ENCODE results near the gene HOXC5.
A peak's percentile ranks its signal among the peaks of the same experiment; 100 is the strongest.

The HOXC5 gene

DNA sequence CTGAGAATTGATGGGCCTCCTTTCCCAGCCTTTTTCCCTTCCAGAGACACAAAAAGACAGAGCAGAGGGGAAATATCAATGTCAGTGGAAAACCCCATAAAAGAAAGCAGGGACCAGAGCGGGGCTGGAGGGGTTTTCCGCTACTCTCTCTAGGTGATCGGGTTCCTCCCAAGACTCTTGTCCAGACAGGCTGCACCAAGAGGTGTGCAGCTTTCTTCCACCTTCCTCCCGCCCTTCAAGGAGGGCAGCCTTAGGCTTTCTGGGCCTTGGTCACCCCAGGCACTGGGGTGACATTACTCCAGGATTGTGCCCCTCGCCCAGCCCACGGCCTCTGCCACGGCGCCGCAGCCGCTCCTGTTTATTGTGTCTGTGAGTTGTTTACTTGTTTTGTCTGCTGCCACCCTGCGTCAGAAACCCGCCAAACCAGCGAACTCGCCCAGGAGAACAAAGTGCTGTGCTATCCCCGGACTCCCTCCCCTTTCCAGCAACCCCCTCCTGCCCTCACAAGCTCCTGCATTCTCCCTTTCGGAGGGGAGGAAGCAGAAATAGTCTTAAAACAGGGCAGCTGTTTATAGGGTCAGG lies 11.3 kb upstream of the HOXC5 start:
- no peak for DNase-seq

DNA sequence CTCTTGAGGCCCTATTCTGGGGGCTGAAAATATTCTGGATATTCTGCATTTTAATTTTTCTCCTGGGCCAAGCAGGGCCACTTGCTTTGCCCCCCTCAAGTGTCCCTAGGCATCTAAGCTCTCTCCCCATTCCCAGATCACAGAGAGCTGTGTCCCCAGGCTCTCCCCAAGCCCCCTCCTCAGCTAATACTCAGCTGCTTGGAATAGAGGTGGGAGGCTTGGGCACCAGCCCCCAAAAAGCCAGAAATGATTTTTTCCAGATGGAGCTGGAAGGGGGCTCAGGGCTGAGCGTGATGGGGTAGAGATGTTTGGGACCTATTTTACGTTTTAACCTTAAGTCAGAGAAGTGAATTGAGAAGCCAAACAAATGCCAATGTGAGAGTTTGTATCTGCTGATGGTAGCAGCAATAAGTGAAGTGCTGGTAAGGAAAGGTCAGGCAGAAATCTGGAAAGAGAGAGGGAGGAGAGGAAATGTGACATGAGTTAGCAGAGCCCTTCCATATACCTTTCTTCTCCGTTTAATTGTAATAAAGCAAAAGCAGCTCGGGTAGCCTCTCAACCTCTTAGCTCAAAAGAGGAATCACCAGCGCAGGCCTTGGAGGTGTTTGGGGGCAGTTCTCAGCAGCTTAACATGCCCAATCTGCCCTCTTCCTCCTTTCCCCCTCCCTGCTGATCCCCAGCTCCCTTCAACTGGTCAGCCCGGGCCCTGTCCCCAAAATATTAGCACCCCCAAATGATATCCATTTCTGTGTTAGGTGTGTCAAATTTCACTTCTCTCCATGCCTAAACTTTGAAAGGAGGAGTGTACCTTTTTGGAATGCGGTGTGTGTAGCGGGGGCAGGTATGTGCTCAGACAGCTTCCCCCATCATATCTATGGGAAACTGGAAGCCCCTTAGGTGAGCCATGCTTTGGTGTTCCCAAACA lies 9.6 kb upstream of the HOXC5 start:
- no peak for DNase-seq

DNA sequence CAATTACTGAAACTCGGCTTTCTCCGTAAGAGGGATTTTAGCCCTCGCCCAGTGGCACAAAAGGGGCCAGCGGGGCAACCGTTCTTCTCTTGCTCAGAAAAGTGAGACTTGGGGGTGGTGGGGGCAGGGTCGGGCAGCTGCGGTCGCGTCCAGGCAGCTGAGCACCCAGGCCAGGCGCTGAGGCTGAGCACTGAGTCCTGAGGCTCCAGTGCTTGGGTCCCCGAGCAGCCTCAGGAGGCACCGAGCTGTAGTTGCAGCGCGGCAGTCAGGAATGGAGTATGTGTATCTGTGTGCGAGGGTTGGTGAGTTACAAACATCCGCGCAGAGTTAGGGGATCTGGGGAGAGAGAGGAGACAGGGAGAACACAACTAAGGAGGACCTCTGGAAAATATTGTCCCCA lies 8.7 kb upstream of the HOXC5 start:
- no peak for DNase-seq

DNA sequence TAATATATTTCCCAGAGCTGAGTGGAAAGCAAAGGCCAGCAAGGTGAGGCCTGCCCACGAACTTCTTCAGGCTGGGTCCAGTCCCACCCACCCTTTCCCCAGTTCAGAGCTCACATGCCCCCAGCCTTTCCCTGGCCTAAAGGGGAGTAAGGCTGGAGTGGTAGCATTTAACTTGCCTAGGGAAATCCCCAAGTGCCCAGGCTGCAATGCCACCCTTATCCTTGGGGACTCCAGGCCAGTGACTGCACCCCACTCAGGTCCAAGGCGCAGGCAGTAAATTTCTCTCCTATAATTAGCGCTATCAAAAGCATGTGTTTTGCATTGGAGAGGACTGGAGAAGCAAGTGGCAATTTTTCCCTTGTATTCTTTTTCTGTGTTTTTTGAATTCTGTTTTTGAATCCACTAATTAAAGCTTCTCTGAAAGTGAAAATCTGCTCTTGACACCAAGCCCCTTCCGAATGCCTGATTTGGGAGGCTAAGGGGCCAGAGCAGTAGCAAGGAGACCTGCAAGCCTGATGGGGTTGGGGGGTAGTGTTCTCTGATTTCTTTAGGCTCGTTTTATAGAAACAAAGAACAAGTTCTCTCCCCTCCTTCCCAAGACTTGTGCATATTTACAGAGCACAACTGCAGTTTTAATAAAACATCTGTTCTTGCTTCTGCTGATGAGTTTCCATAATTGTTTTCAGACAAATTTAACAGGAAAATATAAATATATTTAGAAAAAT lies 8.1 kb upstream of the HOXC5 start:
- DNase-seq, result no peak

DNA sequence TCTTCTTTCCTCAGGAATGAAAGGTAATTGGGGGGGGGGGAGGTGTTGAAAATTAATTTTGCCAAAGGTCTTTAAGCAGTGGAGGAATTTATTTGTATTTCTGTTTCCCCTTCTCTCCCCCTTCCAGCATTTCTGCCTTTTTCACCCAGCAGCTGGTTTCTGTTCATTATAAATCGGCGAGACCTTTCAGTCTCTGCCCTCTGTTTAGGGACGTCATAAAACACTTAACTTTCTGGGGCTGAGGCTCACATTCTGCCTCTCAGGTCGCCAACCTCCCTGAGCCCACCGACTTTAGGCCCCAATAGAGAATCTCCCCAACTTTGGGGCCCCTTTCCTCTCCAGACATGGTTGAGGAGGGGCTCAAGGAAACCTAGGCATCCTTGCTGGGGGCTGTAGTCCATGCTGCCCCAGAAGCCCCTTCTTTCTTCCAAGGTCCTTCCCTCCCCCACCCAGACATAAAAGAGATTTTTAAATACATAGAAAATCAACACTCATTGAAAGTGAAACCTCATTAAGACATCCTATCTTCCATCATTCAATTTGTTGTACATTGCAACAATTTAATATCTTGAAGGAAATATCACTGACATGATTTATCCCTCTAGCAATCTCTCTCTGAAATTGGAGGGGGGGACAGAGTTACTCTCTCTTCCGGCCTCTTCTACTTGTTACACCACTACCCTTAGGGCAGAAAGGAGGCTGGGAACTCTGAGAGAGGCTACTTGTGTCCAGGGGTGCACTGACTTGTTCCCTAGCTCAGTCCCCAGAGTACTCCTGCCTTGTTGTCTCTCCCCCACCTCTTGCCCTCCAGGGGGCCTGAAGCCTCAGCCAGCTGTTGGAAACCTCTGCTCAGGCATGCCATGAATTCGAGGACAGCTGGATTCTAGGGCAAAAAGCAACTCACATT lies 7.1 kb upstream of the HOXC5 start:
- peak; percentile 44 for DNase-seq

DNA sequence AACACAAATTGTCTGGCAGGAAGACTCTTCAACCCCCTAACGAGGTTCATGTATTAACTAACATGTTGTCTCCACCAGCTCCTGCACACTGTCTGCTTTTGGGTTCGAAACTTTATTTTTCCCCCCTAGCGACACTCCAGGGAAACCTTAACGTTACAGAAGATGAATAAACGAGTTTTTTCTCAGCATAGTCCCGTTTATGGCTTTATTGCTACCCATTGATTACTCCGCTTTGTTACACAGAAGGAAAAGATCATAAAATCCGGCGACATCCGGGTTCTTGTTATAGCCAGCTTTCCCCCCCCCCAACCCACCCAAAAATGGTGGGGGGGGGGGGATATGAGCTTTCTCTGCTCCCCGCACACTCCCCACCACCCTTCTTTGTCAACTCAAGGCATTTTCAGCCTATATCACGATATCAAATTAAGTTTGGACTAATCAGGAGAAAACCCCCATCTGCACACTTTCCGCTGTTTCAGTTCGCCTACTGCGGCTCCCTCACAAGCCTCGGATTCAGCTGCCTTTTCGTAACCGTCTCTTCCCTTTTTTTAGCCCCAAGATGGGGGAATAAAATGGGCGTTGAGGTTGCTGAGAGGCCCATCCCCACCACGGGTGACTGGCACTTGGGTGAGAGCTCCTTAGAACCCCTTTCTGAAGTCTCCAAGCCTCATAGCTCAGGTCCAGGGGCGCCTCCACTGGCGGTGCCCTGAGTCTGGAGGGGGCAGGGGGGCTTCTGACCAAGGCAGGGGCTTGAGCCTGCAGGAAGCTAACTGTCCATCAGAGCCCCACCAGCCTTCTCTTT lies 6.0 kb upstream of the HOXC5 start:
- no peak for DNase-seq

DNA sequence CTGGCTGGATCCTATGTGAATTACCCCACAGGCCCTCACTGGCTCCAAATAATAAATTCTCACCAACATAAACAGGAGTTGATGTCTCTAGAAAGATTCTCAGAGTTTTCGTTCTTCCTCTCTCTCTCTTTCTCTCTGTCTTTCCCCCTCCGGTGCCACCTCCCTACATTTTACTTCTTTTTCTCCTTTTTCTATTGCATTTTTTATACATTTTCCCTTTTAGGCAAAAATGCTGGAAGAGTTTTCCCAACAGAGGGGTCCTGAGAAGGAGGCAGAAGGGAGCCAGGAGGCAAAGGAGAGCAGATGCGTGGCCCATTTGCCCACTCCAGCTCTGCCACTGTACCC lies 5.4 kb upstream of the HOXC5 start:
- DNase-seq, result no peak

DNA sequence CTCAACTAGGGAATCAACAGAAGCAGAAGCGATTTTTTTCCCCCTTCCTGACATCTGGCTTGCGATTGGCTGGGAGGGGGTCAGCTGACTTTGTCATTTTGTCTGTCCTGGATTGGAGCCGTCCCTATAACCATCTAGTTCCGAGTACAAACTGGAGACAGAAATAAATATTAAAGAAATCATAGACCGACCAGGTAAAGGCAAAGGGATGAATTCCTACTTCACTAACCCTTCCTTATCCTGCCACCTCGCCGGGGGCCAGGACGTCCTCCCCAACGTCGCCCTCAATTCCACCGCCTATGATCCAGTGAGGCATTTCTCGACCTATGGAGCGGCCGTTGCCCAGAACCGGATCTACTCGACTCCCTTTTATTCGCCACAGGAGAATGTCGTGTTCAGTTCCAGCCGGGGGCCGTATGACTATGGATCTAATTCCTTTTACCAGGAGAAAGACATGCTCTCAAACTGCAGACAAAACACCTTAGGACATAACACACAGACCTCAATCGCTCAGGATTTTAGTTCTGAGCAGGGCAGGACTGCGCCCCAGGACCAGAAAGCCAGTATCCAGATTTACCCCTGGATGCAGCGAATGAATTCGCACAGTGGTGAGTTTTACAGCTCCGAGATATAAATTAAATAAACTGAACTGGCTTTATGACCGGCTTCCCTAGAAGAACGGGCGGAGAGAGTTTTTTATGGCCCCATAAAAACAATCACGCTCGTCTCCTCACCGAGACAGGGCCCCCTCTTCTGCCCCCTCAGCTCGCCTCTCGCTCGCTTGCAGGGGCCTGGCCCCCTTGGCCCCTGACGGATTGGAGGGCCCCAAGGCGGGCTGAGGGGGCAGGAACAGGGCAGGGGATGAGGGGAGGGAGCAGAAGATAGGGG lies 4.3 kb upstream of the HOXC5 start, which contains the start of gene HOXC6:
Gene HOXC6 (plus strand): TSS at position 127 of the 888 bp plus-strand sequence. CDS start 82 bp downstream, at position 209.
- peak; percentile 75 for DNase-seq

DNA sequence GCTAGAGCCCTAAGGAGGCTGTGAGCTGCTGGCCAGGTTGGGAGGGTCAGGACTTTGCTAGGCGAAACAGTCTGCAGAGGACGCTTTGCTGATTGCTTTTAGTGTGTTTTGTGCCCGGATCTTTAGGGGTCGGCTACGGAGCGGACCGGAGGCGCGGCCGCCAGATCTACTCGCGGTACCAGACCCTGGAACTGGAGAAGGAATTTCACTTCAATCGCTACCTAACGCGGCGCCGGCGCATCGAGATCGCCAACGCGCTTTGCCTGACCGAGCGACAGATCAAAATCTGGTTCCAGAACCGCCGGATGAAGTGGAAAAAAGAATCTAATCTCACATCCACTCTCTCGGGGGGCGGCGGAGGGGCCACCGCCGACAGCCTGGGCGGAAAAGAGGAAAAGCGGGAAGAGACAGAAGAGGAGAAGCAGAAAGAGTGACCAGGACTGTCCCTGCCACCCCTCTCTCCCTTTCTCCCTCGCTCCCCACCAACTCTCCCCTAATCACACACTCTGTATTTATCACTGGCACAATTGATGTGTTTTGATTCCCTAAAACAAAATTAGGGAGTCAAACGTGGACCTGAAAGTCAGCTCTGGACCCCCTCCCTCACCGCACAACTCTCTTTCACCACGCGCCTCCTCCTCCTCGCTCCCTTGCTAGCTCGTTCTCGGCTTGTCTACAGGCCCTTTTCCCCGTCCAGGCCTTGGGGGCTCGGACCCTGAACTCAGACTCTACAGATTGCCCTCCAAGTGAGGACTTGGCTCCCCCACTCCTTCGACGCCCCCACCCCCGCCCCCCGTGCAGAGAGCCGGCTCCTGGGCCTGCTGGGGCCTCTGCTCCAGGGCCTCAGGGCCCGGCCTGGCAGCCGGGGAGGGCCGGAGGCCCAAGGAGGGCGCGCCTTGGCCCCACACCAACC lies 3.1 kb upstream of the HOXC5 start:
- peak; percentile 35 for DNase-seq

DNA sequence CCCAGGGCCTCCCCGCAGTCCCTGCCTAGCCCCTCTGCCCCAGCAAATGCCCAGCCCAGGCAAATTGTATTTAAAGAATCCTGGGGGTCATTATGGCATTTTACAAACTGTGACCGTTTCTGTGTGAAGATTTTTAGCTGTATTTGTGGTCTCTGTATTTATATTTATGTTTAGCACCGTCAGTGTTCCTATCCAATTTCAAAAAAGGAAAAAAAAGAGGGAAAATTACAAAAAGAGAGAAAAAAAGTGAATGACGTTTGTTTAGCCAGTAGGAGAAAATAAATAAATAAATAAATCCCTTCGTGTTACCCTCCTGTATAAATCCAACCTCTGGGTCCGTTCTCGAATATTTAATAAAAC lies 2.4 kb upstream of the HOXC5 start:
- DNase-seq, result no peak

DNA sequence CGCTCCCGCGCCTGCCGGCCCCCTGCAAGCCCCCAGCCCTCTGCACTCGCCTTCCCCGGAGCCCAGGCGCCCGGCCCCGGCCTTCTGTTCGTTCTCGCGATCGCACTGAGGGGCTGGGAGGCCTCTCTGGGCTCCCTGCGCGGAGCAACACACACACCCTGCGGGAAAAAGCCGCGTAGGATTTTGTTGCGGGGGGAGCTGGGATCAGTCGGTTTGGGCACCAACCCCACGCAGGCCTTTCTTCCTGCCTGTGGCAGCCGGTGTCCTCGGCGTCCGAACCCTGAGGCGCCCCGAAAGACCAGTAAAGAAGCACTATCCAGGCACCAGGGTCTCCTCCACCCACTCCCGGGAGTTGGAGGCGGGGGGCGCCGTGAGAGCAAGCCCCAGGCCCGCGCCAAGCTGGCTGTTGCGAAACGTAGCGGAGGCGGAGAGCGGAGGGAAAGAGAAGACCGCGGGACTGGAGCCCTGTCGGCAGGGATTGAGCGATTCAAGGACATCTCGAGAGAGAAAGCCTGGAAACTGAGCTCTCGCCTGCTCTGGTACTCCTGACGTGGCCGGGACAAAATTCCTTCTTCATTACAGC lies 1.9 kb upstream of the HOXC5 start:
- DNase-seq, result peak; percentile 75

DNA sequence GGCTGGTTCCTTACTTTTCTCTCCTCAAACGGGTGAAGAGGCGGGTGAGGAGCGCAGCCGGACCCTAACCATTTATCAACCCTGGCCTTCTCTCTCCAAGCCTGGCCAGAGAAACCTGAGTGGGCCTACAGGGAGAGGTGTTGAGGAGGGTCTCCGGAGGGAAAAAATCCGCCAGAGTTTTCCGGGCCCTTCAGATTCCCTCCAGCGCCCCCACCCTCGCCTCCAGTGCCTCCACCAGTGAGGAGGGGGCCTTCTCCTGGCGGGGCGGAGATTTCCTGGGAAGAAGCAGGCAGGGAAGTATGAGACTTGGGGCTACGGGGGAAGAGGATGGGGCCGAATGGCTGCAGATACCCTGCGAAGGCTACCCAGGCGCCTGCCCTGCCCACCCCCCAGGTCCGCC lies 1.4 kb upstream of the HOXC5 start:
- no peak for DNase-seq

DNA sequence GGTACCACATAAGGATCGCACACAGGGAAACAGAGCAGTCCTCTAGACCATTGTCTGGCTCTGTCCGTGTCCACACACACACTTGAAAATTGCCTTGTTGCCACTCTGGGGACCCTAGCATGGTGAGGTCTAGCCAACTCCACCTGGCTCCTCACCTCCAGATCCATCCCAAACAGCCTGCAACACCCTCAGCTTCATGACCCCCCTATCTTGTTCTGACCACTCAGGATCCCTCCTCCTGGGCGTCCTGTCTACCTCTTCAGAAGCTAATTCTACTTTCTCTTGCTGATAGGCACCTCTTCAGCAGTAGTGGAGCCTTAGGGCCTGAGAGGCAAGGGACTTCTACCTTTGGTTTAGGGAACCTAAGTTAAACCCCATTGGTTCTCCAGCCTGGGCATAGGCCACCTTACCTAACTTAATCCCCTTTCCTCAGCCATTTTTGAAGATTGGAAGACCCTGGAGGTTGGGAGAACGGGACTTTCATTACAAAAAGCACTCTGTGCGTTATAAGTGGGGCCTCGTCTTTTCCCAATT lies 697 bp upstream of the HOXC5 start:
- DNase-seq, result peak; percentile 27

DNA sequence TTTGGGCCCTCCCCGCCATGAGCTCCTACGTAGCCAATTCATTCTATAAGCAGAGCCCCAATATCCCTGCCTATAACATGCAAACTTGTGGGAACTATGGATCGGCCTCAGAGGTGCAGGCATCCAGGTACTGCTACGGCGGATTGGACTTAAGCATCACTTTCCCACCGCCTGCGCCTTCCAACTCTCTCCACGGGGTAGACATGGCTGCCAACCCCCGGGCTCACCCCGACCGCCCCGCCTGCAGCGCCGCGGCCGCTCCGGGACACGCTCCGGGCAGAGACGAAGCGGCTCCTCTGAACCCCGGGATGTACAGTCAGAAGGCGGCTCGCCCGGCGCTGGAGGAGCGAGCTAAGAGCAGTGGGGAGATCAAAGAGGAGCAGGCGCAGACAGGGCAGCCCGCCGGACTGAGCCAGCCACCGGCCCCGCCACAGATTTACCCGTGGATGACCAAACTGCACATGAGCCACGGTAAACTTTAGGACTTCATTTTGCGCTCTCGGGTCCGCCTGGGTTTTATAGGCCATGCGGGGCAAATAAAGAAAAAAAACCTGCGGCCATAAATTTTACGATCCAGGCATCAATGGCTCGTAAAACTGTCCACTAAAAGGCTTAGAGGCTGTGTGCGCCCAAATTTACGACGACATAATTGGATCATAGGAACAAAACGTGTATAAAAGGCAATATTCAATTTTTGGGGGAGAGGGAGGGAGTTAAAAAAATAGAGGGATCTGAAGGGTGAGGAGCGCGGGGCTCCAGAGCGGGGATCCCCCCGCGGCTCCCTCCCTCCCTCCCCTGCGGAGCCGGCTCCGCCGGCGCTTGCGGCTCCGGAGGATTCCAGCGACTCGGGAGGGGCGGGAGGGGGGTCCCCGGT lies 493 bp downstream of the HOXC5 start:
- DNase-seq, result peak; percentile 72

DNA sequence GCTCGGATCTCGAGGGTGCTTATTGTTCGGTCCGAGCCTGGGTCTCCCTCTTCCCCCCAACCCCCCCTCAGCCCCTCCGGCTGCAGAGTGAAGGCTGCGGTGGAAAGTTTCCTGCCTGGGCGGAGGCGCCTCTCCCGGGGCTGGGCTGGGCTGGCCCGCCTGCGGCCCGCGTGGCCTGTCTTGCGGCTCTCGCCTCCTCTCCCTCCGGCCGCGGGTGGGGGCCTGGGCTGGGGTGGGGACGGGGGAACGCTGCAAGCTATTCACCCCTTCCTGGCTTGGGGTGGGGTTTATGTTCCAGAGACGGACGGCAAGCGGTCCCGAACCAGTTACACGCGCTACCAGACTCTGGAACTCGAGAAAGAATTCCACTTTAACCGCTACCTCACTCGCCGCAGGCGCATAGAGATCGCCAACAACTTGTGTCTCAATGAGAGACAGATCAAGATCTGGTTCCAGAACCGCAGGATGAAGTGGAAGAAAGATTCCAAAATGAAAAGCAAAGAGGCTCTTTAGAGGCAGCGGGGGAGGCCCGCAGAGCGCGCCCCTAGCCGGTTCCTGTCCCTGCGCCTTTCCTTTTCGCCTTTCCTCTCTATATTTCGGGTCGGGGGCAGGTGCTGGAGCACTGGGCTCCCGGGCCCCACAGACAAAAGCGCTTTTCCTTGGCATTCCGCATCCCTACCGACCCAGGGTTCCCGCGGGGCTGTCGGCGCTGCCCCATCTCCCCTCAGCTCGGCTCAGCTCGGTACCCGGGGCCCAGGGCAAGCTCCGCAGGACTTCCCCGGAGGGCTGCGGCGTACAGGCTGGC lies 1.3 kb downstream of the HOXC5 start:
- peak; percentile 75 for DNase-seq

DNA sequence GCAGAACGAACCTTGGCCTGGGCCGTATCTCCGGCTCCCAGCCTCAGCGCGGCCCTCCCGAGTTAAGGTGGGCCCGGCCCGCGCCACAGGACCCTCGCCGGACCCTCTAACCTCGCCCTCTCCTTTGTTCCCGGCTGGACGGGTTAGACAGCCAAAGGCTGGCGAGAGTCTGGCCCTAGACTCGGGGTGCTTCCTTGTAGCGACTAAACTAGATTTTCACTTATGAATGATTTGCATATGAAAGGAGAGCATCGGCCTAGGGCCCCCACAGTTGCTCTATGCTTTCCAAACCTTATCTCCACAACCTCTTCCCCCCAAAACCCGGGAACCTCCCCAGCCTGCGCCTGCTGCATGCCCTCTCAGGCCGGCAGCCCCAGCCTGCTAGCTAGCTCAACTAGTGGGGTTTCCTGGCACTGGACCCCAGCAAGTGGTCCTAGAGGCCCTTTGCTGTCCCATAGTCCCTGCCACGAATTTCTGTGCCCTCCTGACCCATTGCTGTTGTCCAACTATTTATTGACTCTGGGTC lies 2.0 kb downstream of the HOXC5 start:
- DNase-seq, result no peak
